GM23248 (cell line): ENCODE results near the gene MOB2. TPM values are rescaled to one million over a fixed set of nuclear protein-coding genes. Genes with fewer than 3 reads are reported as not detected.

ENCODE experiments used
- DNase-seq: peaks from one replicate; pipeline ENCODE4 v3.0.0-alpha.2; 2015
- H2AFZ ChIP-seq: fragments of 200-600 bp; sonication (generic); 2 replicates; pipeline ENCODE4 v1.6.1; 2016; ENCODE audit warnings: antibody characterized with exemption
- H3F3A ChIP-seq: fragments of 200-600 bp; sonication (generic); 2 replicates; pipeline ENCODE4 v1.6.1; 2016; ENCODE audit warnings: mild to moderate bottlenecking, antibody characterized with exemption, mixed run types; ENCODE audit not compliant: insufficient read depth
- H3K27ac ChIP-seq: fragments of 200-600 bp; sonication (generic); 2 replicates; pipeline ENCODE4 v1.5.1; 2016; ENCODE audit warnings: mild to moderate bottlenecking
- H3K27me3 ChIP-seq: fragments of 200-600 bp; sonication (generic); replicated peaks from 2 replicates; pipeline ENCODE4 v1.6.1; 2016; ENCODE audit warnings: mild to moderate bottlenecking; ENCODE audit not compliant: insufficient read depth
- H3K36me3 ChIP-seq: fragments of 200-600 bp; sonication (generic); 2 replicates; pipeline ENCODE4 v1.6.1; 2016; ENCODE audit warnings: low read depth, mild to moderate bottlenecking
- H3K4me1 ChIP-seq: fragments of 200-600 bp; sonication (generic); 2 replicates; pipeline ENCODE4 v1.6.1; 2016; ENCODE audit warnings: mild to moderate bottlenecking; ENCODE audit not compliant: insufficient read depth
- H3K4me2 ChIP-seq: fragments of 200-600 bp; sonication (generic); one replicate; pipeline ENCODE4 v1.6.1; 2016; ENCODE audit warnings: mild to moderate bottlenecking; ENCODE audit not compliant: unreplicated experiment
- H3K4me3 ChIP-seq: fragments of 200-600 bp; sonication (generic); 2 replicates; pipeline ENCODE4 v1.5.1; 2016; ENCODE audit warnings: mild to moderate bottlenecking
- H3K79me2 ChIP-seq: fragments of 200-600 bp; sonication (generic); 2 replicates; pipeline ENCODE4 v1.6.1; 2016; ENCODE audit warnings: mild to moderate bottlenecking; ENCODE audit not compliant: insufficient read depth
- H3K9ac ChIP-seq: fragments of 200-600 bp; sonication (generic); 2 replicates; pipeline ENCODE4 v1.6.1; 2016; ENCODE audit warnings: mild to moderate bottlenecking
- H3K9me2 ChIP-seq: fragments of 200-600 bp; sonication (generic); 2 replicates; pipeline ENCODE4 v1.6.1; 2016; ENCODE audit warnings: mixed run types, mild to moderate bottlenecking, moderate library complexity; ENCODE audit not compliant: insufficient read depth
- H3K9me3 ChIP-seq: fragments of 200-600 bp; sonication (generic); one replicate; pipeline ENCODE4 v1.6.1; 2017; ENCODE audit warnings: low read depth
- H4K20me1 ChIP-seq: fragments of 200-600 bp; sonication (generic); 2 replicates; pipeline ENCODE4 v1.6.0; 2016; ENCODE audit not compliant: insufficient read depth
- EZH2 ChIP-seq: fragments of 200-600 bp; sonication (generic); IDR thresholded peaks from 2 replicates; pipeline ENCODE4 v1.6.1; 2018; ENCODE audit warnings: antibody characterized with exemption, mild to moderate bottlenecking; ENCODE audit not compliant: insufficient read depth, poor library complexity, severe bottlenecking
- EZH2phosphoT487 ChIP-seq: fragments of 200-600 bp; sonication (generic); IDR thresholded peaks from 2 replicates; pipeline ENCODE4 v1.6.1; 2018; ENCODE audit warnings: antibody characterized with exemption, moderate library complexity, mild to moderate bottlenecking, low read depth; ENCODE audit not compliant: insufficient read depth
- WGBS, 2 experiments: methylation state at CpG; one replicate each; pipeline ENCODE4 v1.1.6; 2015 to 2017; ENCODE audit warnings: low lambda C conversion rate in 2 of 2, low coverage in 1 of 2; ENCODE audit errors: missing lambda C conversion rate in 2 of 2; 5-methylcytosine and 5-hydroxymethylcytosine counted together
- in situ Hi-C: fragments of 300-500 bp; cut with MboI; formaldehyde crosslinking; loops from 2 replicates; pipeline ENCODE4 v1.15.0; 2020
- polyA plus RNA-seq: library from polyadenylated mRNA; unstranded; fragments of >200 nt; fragmentation: Nextera tagmentation; extraction: Ambion mirVana; gene quantifications from 2 replicates; pipeline ENCODE4 v1.2.1, GENCODE V29; 2016
- total RNA-seq: library from RNA; depleted of rRNA; stranded (reverse); fragments of >200 nt; shearing (Covaris generic); gene quantifications from 2 replicates; pipeline ENCODE4 v1.2.3, GENCODE V29; 2014

Gene MOB2
- total and polyA plus RNA-seq, 2 experiments from 2014 or later: 28.8 to 29.3 TPM

- H3K79me2 ChIP-seq: no peaks in the 10 kb centered on the region
- WGBS, 2 experiments: 70 to 72% methylated on average over 13 to 17 of the region's 18 CpGs
Observed at GRCh38 chr11:1457856-1458255, 28.7 kb downstream of the MOB2 start.

GRCh38 chr11:1457326-1457680 lies 29.3 kb downstream of the MOB2 start:
- Histone ChIP-seq H3K27me3 (peaks cover 5% of the 10 kb centered on the region; the same call in 1 of the 2 replicates), H3K36me3 (no peaks in the 10 kb centered on the region), H3K27ac (no peak overlapping the region), H4K20me1 (no peaks in the 10 kb centered on the region), H3K9me3 (no peaks in the 10 kb centered on the region), H3K79me2 (no peaks in the 10 kb centered on the region), H3K9me2 (no peaks in the 10 kb centered on the region), H3K4me1 (no peaks in the 10 kb centered on the region), H3K9ac (no peak overlapping the region), H2AFZ (no peak overlapping the region), H3F3A (no peaks in the 10 kb centered on the region), H3K4me2 (no peak overlapping the region), H3K4me3 (no peak overlapping the region)
- in situ Hi-C loops: no loop called here
- 88 to 90% methylated on average over 13 of the region's 13 CpGs for WGBS, 2 experiments
- no peak for DNase-seq
- no peak for TF ChIP-seq EZH2phosphoT487
- TF ChIP-seq EZH2: no peak

More at GRCh38 chr11:1457856-1458255, 28.7 kb downstream of the MOB2 start:
- DNase-seq: no peak
- Histone ChIP-seq H3K4me1 (no peaks in the 10 kb centered on the region), H3K36me3 (no peaks in the 10 kb centered on the region), H3K27me3 (peaks cover 5% of the 10 kb centered on the region; the same call in 1 of the 2 replicates), H2AFZ (no peak overlapping the region), H4K20me1 (no peaks in the 10 kb centered on the region), H3F3A (no peaks in the 10 kb centered on the region), H3K4me3 (no peak overlapping the region), H3K9ac (no peak overlapping the region), H3K9me3 (no peaks in the 10 kb centered on the region), H3K4me2 (no peak overlapping the region), H3K9me2 (no peaks in the 10 kb centered on the region), H3K27ac (no peak overlapping the region)
- in situ Hi-C loops: no loop called here
- TF ChIP-seq EZH2: no peak
- TF ChIP-seq EZH2phosphoT487: no peak

GRCh38 chr11:1456596-1457325 lies 29.8 kb downstream of the MOB2 start:
- in situ Hi-C loops: no loop called here
- Histone ChIP-seq H3K4me2 (no peak overlapping the region), H3K27ac (no peak overlapping the region), H3K79me2 (no peaks in the 10 kb centered on the region), H3K36me3 (no peaks in the 10 kb centered on the region), H3F3A (no peaks in the 10 kb centered on the region), H3K9me2 (no peaks in the 10 kb centered on the region), H3K9ac (no peak overlapping the region), H3K9me3 (no peaks in the 10 kb centered on the region), H2AFZ (no peak overlapping the region), H3K4me1 (no peaks in the 10 kb centered on the region), H4K20me1 (no peaks in the 10 kb centered on the region), H3K27me3 (peaks cover 5% of the 10 kb centered on the region; the same call in 1 of the 2 replicates), H3K4me3 (no peak overlapping the region)
- WGBS, 2 experiments: 89 to 90% methylated on average over 36 to 40 of the region's 44 CpGs
- DNase-seq: no peak
- no peak for TF ChIP-seq EZH2phosphoT487

- TF ChIP-seq EZH2phosphoT487 (no peak), EZH2 (no peak)
- no peak overlapping the region for H3K4me2 ChIP-seq
- H3K9ac ChIP-seq: no peak overlapping the region
- no peaks in the 10 kb centered on the region for H3K79me2 ChIP-seq
- H3F3A ChIP-seq: no peaks in the 10 kb centered on the region
- H3K4me1 ChIP-seq: no peaks in the 10 kb centered on the region
- no peak for DNase-seq
- in situ Hi-C loops: no loop called here
- no peak overlapping the region for H3K4me3 ChIP-seq
- H4K20me1 ChIP-seq: no peaks in the 10 kb centered on the region
- peaks cover 5% of the 10 kb centered on the region; the same call in 1 of the 2 replicates for H3K27me3 ChIP-seq
- H3K36me3 ChIP-seq: no peaks in the 10 kb centered on the region
- H3K27ac ChIP-seq: no peak overlapping the region
- no peak overlapping the region for H2AFZ ChIP-seq
- no peaks in the 10 kb centered on the region for H3K9me2 ChIP-seq
- 52 to 56% methylated on average over 20 to 22 of the region's 22 CpGs for WGBS, 2 experiments
- no peaks in the 10 kb centered on the region for H3K9me3 ChIP-seq
Observed at GRCh38 chr11:1456176-1456575, 30.4 kb downstream of the MOB2 start.
